ENCODE measurements around the gene MGAT4A.

The MGAT4A gene

DNA sequence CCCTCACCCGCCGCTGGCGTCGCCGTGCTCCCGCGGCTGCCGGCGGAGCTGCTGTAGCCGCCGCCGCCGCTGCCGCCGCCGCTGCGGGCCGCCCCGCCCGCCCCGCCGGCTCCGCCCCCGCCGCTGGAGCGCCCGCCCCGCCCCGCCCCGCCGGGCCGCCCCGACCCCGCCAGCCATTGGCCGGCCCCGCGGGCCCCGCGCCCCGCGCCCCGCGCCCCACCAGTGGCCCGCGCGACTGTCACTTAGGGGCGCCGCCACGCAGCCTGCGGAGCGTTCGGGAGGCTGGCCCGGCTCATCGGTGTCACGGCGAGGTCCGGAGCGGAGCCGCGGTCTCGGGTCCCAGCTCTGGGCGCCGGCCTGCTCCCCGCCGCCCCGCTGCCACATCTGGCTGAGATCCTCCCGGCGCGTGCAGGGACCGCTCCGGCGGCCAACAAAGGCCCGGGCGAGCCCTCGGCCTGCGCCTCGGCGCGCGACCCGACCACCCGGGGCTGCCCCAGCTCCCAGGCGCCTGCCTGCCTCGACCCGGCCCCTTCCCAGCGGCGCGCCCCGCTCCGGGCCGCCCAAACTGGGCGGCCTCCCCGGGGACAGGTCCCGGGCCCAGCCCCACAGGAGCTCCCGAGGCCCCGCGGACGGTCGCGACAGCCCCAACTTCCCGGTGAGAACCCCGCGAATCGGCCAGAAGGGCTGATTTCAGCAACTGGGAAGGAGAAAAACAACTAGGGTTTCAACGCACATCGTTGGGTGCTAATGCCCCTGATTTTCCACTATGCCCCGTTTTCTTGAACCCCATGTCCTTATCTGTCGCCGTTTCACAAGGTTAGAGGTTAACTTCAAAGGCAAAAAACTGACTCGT, at the start of gene MGAT4A:
Gene MGAT4A, minus strand, starts transcription at position 92 of the 853 bp plus-strand sequence. CDS start 4,800 bp downstream, outside the sequence.
- peak; percentile 86 for DNase-seq (ENCODE audit: low spot score)

DNA sequence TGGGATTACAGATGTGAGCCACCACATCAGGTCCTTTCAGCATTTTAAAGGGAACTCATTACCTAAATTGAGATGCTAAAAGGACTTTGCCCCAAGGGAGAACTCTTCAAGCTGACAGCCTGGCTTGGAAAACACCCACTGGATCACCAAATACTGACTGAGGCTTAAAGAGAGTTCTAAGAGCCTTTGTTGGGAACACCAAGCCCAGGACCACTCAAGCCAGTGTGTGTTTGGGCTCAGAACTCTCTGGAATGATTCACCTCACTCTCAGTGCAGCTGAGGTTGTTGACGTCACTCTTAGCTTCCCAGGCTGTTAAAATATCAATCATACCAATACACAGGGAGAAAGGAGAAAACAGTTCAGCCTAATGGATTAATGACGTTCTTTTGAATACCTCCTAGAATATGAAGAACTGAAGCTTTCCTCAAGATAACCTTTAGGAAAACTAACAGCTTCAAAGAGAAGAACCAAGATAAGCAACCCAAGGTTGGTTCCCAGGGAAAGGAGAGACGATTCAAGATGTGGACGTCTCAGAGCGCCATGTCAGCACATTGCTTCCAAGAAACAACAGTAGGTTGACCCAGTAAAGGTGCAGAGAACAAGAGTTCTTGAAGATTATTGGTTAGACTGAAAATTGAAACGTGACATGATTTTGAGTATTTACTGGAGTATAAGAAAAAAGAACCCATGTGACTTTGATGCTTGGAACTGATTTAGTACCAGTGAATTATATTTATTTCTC, 48.0 kb upstream of the MGAT4A start:
- no peak for DNase-seq (ENCODE audit: low spot score)

DNA sequence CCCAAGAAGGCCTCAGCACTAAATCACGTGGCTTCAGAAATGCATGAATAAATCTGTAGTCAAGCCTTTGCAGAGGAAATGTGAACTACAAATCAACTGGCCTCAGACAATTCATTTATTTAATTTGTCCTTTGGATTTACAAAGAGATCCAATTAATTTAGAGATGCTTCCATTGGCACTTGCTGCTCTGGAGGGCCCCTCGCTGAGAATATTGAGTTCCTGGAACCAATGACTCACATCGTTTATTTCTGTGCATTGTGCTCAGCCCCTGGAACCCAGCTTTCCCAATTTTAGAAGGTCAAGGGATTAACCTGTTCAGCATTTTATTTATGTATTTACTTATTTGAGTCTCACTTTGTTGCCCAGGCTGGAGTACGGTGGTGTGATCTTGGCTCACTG, 47.2 kb upstream of the MGAT4A start:
- DNase-seq (ENCODE audit: low spot score) = no peak

DNA sequence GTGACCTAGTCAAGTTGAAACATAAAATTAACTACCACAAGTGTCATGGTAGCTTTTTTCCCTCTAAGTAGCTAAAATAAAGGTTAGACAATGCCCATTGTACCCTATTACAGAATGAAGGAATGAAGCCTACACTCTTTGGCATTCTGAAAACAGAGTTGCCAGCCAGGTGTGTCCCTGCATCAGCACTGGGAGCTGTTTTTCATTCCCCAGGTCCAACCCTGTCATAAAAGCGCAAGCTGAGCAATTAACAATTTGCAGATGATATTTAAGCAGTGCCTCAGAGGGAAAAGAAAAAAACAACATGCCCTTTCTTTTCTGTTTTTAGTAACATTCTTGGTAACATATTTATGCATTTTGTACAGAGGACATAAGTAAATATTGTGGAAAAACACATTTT, 46.8 kb upstream of the MGAT4A start:
- DNase-seq (ENCODE audit: low spot score) = no peak

DNA sequence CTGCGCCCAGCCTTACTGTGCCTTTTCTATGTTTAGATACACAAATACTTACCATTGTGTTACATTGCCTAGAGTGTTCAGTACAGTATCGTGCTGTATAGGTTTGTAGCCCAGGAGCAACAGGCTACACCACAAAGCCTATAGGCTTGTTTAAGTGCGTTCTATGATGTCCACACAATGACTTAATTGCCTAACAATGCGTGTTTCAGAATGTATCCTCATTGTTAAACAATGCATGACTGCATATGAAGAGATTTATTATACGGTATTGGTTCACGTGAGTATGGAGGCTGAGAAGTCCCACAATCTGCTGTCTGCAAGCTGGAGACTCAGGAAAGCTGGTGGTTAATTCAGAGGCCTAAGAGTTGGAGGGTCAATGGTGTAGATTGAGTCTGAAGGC, 46.1 kb upstream of the MGAT4A start:
- no peak for DNase-seq (ENCODE audit: low spot score)

DNA sequence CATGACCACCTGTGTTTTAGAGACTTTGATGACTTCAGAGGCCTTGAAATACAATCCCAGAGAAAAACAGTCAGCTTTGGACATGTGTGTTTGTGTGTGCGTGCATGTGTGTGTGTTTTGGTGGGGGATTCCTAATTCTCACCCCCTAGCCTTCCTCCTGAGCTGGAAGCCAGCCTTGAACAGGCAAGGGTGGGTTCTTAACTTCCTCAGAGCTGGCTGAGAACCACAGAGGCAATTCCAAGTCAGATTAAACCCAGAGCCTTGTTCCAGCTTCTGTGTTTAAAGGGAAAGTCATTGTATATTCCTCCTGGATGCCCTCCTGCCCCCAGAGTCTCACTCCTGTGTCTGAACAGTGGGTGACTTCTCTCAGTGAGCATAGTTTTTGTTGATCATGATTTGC, 45.2 kb upstream of the MGAT4A start:
- no peak for DNase-seq (ENCODE audit: low spot score)

DNA sequence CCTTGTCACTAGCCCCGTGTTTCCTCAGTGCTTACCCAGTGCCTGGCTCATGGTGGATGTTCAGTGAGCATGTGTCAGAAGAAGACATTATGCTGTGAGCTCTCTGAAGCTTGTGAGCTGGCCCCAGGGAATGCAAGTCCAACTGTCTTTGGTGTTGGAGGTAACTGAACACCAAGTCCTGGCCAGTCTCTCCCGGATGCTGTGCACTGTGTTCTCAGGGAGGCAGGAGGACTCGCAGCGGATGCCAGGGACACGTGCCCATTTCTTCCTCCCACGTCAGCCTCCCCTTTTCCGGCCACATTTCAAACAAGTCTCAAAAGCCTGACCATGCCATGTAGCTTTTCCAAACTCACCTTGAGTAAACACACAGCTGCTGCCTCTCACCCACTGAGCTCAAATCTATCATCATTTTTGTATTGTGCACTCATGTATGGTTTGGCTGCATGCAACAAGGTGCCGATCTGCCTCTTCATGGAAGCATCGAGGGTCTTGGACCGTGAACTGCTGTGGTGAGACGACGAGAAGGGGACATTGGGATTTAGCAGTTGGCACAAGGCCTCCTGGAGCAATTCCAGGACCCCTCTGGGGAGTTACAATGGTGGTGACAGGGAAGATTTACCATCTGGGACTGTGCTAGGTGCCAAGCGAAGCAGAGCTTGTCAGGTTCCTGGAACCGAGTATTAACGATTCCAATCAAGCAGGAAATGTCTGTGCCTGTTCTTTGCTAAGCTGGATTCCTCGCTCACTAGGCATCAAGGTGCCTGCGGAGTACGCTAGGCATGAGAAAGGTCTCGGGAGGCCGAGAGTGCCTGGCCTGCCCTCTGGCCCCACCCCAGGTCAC, 44.4 kb upstream of the MGAT4A start:
- no peak for DNase-seq (ENCODE audit: low spot score)

DNA sequence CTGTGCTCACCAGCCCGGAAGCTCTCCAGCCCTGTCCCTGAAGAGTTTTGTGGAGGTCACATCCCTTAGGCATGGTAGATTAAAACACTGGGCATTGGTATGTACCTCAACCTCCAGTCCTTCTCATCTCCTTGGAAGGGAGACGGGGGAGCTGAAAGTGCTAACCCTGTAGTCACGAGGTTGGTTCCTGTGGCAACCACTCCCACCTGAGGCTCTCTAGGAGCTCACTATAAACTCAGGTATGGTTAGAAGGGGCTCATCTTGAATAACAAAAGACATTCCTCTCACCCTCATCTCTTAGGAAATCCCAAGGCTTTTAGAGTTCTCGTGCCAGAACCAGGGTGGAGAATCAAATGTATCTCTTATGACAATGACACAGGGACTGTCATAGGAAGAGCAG, 43.0 kb upstream of the MGAT4A start:
- no peak for DNase-seq (ENCODE audit: low spot score)

DNA sequence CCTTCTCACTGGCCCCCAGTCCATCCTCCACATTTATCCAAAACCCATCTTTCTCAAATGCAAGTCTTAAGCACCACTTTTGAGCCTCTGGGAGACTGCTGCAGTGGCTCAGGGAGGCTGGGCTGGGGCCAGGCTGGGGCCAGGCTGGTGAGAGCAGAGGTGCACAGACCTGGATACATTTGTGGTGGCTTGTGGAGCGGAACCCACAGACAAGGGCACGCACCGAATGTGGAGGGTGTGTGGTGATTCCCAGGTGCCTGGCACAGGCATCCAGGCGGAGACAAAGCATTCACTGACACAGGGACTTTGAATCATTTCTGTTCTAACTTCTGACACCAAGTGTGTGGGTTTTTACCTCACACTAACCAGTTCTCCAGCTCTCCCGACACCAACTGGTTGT, 42.2 kb upstream of the MGAT4A start:
- no peak for DNase-seq (ENCODE audit: low spot score)

DNA sequence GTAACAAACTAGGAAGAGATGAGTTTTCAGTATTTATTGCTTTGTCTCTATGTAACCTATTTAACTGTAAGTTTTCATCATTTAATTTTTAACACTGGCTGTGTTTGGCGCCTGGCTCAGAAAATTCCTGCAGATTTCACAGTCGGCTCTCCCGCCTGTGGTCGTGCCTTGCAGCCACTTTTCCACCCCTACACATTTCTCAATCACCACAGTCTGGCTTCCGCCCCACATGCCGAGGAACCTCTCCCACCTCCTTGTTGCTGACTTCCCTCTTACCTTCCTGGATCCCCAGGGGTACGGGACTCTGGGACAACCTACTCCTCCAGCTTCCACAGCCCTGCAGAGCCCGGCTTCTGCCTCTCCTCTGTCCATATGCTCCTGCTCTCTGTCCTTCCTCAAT, 41.6 kb upstream of the MGAT4A start:
- no peak for DNase-seq (ENCODE audit: low spot score)

DNA sequence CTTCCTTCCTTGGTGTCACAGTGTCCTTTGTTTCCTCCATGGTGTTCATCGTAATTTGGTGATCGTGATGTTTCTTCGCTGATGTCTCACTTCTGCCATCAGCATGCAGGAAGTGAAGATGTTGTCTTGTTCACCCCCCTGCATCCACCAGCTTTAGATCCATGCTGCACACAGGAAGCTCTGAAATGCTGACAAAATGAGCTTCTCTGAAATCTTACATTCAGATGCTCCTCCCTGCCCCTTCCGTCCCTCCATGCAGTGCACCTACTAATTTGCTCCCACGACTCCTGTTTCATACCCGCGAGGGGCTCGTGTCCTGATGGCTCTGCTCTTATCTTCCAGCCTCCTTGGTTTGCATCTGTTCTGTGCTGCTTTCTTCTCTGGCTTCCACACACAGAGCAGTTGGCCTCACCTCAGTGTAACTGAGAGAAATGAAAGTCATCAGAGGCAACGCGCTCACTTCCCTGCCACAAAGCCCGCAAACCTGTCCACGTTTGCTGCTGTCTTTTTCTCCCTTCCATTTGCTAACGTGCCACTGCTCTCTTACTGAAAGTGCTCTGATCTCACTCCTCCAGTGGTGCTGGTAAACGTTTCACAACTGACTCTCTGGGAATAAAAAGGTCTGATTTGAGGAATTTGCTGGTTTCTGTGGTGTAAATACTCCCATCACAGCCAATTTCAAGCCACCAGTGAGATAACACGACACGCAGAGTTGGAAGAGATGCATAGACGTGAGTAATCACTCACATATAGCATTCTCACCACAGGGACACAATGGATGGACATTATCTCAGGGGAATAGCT, 41.0 kb upstream of the MGAT4A start:
- no peak for DNase-seq (ENCODE audit: low spot score)

DNA sequence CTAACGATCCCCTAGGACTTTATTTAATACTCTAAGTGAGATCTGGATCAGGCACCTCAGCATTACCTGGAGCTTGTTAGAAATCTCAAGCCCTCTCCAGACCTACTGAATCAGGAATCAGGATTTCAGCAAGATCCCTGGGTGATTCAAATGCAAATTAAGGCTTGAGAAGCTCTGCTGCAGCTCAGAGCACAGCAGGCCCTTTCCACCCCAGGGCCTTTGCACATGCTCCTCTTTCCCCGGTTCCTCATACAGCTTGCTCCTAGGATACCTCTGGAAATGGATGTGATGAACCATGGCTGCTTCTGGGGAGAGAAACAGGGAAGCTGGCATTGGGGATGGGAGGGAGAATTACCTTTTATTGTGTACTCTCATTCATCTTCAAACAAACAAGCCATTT, 40.3 kb upstream of the MGAT4A start:
- DNase-seq (ENCODE audit: low spot score) = no peak

DNA sequence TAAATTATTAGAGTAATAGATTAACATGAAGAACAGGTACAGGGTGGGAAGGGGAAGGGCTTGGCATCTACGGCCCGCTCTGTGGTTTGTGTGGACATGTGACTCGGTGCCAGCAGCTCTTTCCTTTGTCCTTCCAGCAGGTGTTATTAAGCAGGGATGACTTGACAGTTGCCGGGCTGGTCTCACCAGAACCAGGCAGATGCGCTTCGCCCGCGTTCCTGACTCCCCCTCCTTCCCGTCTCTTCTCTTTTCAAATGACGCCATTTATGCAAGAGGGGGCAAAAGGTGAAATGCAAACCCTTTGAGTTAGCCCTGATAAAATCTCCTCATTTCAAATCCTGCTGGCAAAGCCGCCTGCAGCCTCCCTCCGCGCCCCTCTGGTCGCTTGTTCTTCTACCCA, 38.9 kb upstream of the MGAT4A start:
- DNase-seq (ENCODE audit: low spot score) = no peak

DNA sequence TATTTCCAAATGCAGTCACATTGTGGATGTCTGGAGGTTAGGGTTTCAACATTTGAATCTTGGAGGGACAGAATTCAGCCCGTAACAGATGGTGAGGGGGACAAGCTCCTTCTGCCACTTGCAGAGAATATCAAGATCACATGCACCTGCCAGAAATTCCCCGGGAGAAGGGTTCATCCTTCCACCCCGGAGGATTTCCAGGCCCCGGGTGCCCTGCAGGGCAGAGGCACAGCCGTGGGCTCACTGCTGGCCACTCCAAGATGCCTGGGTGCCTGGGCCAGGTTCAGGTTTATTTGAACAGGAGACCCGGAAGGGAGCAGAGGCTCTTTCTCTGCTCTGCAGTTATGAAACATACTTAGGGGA, 38.2 kb upstream of the MGAT4A start:
- no peak for DNase-seq (ENCODE audit: low spot score)

DNA sequence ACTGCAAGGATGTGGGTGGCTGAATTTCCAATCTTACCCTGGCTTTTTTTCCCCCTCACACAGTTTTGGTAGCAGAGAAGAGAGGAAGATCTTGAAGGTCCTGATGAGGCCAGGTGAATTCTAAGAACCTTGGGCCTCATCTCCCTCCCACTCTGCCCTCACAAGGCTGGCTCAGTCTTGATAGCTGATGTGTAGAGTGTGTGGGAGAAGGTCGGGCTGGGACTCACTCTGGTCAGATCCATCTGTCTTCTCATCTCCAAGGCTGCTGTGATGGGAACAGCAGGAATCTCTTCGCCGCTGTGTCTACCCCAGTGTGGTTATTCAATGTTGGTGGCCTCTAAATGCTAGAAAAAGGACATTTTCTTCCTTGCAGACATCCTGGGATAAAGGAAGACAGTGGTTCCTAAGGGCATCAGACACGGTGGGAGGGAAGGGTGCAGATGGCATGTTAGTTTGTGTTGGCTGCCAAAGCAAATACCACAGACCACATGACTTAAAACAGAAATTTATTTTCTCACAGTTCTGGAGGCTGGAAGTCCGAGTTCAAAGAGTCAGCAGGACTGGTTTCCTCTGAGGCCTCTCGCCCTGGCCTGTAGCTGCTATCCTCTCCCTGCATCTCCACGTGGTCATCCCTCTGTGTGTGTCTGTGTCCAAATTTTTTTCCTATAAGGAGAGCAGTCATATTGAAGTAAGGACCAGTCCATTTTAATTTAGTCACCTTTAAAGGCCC, 37.6 kb upstream of the MGAT4A start:
- no peak for DNase-seq (ENCODE audit: low spot score)

DNA sequence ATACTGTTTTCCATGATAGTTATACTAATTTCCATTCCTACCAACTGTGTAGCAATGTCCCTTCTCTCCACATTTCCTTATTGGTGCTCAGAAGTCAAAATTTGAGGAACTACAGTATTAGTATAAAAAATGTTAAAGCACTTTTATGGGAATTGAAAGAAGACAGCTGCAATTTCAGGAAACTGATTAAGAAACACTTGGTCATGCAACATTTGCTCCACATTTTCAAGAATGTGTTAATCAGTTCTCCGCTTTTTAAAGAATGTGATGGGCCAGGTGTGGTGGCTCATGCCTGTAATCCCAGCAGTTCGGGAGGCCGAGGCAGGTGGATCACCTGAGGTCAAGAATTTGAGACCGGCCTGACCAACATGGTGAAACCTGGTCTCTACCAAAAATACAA, 33.6 kb upstream of the MGAT4A start:
- no peak for DNase-seq (ENCODE audit: low spot score)

DNA sequence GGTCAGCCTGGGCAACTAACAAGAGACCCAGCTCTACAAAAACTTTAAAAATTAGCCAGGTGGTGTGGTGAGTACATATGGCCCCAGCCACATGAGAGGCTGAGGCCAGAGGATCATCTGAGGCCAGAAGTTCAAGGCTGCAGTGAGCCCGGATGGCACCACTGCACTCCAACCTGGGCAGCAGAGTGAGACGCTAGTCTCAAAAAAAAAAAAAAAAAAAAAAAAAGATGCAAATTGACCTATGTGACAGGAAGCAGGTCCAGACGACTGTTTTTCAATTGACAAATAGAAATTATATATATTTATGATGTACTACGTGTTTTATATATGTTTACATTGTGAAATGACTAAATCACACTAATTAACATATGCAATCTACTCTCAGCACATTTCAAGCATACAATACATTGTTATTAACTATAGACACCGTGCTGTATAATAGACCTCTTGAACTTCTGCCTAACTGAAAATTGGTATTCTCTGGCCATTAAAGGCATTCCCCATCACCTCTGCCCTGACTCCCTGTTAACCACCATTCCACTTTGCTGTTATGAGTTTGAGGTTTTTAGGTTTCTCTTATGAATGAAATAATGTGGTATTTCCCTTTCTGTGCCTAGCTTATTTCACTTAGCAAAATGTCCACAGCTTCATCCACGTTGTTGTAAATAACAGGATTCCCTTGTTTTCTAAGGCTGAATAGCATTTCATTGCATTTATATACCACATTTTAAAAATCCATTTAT, 32.4 kb upstream of the MGAT4A start:
- DNase-seq (ENCODE audit: low spot score) = no peak

DNA sequence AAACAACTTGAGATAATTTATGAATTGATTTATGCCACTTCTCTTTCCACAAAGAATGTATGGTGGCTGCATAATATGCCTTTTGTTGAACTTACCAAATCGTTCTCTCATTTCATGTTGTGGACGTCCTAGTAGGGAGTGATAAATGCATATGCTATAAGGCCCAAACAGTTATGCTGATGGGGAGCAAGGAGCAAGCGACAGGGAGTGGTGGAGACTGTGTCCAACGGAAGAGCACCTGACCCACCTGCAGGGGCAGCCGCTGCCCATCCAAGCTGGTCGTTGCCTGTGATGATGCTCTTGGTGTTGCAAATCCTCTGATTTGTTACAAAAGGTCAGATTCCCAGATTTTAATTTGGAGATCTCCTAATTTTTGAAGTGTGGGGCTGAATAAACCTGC, 31.0 kb upstream of the MGAT4A start:
- no peak for DNase-seq (ENCODE audit: low spot score)

DNA sequence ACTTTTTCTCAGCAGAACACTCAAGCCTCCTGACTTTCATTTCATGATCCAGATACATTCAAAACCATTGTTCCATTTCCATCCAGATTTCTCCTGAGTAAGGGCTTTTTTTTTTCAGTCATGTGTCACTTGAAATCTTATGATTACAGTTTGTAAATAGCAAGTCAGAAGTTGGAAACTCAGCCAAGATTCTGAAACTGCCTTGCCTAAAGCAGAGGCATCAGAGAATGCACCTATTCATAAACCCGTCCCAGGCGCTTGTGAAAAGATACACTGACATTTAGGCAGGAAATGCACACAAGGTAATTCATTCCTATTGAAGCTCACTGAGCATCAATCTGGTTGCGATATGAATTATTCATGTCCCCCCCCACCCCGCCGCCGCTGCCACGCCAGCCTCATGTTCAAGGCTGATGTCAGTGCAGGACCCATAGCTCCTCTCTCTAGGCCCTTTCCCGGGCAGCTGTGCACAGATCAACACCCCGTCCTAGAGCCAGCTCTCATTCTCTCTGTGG, 30.4 kb upstream of the MGAT4A start:
- DNase-seq (ENCODE audit: low spot score) = peak; percentile 37
